ENCODE measurements around the gene TSPAN31.

Gene TSPAN31

GRCh38 chr12:57727758-57728395 is 17.0 kb upstream of the TSPAN31 start:
- Histone ChIP-seq H3K4me3 (ENCODE audit: low read length in 2 of 2) (no peak overlapping the region), H3K27me3 (ENCODE audit: control insufficient read depth in 2 of 2, insufficient read depth in 2 of 2, low read length in 2 of 2) (peaks cover 10 to 15% of the 10 kb centered on the region in 2 donors), H3K36me3 (ENCODE audit: control insufficient read depth in 2 of 2, insufficient read depth in 2 of 2, low read length in 2 of 2) (peaks cover 0 to 9% of the 10 kb centered on the region in 2 donors)

GRCh38 chr12:57729321-57729844 is 15.5 kb upstream of the TSPAN31 start:
- Histone ChIP-seq H3K27me3 (ENCODE audit: control insufficient read depth in 2 of 2, insufficient read depth in 2 of 2, low read length in 2 of 2) (peaks cover 14 to 23% of the 10 kb centered on the region in 2 donors), H3K9me3 (ENCODE audit: control insufficient read depth in 2 of 2, low read length in 2 of 2) (no peaks in the 10 kb centered on the region), H3K4me3 (ENCODE audit: low read length in 2 of 2) (no peak overlapping the region), H3K4me1 (ENCODE audit: control insufficient read depth in 2 of 2, insufficient read depth in 2 of 2, low read length in 2 of 2) (peaks cover 0 to 6% of the 10 kb centered on the region in 2 donors), H3K27ac (ENCODE audit: low read depth in 2 of 2, low read length in 2 of 2) (no peak overlapping the region), H3K36me3 (ENCODE audit: control insufficient read depth in 2 of 2, insufficient read depth in 2 of 2, low read length in 2 of 2) (peaks cover 0 to 9% of the 10 kb centered on the region in 2 donors), H3K9ac (ENCODE audit: low read depth in 1 of 2, low read length in 2 of 2) (no peak overlapping the region)

More at GRCh38 chr12:57727758-57728395, 17.0 kb upstream of the TSPAN31 start:
- H3K27ac ChIP-seq (ENCODE audit: low read depth in 2 of 2, low read length in 2 of 2), result no peak overlapping the region
- H3K4me1 ChIP-seq (ENCODE audit: control insufficient read depth in 2 of 2, insufficient read depth in 2 of 2, low read length in 2 of 2), result peaks cover 0 to 6% of the 10 kb centered on the region in 2 donors
- H3K9me3 ChIP-seq (ENCODE audit: control insufficient read depth in 2 of 2, low read length in 2 of 2), result no peaks in the 10 kb centered on the region
- H3K9ac ChIP-seq (ENCODE audit: low read depth in 1 of 2, low read length in 2 of 2), result no peak overlapping the region

- H3K27ac ChIP-seq (ENCODE audit: low read depth in 2 of 2, low read length in 2 of 2), result no peak overlapping the region
- H3K4me3 ChIP-seq (ENCODE audit: low read length in 2 of 2), result no peak overlapping the region
- peaks cover 0 to 9% of the 10 kb centered on the region in 2 donors for H3K36me3 ChIP-seq (ENCODE audit: control insufficient read depth in 2 of 2, insufficient read depth in 2 of 2, low read length in 2 of 2)
- peaks cover 0 to 6% of the 10 kb centered on the region in 2 donors for H3K4me1 ChIP-seq (ENCODE audit: control insufficient read depth in 2 of 2, insufficient read depth in 2 of 2, low read length in 2 of 2)
- peaks cover 23 to 32% of the 10 kb centered on the region in 2 donors for H3K27me3 ChIP-seq (ENCODE audit: control insufficient read depth in 2 of 2, insufficient read depth in 2 of 2, low read length in 2 of 2)
- no peak overlapping the region for H3K9ac ChIP-seq (ENCODE audit: low read depth in 1 of 2, low read length in 2 of 2)
- H3K9me3 ChIP-seq (ENCODE audit: control insufficient read depth in 2 of 2, low read length in 2 of 2), result no peaks in the 10 kb centered on the region
Observed at GRCh38 chr12:57730336-57731067, 14.3 kb upstream of the TSPAN31 start.

GRCh38 chr12:57731411-57732080 is 13.3 kb upstream of the TSPAN31 start:
- no peak overlapping the region for H3K9ac ChIP-seq (ENCODE audit: low read depth in 1 of 2, low read length in 2 of 2)
- H3K36me3 ChIP-seq (ENCODE audit: control insufficient read depth in 2 of 2, insufficient read depth in 2 of 2, low read length in 2 of 2), result peaks cover 0 to 9% of the 10 kb centered on the region in 2 donors
- peaks cover 30 to 42% of the 10 kb centered on the region in 2 donors for H3K27me3 ChIP-seq (ENCODE audit: control insufficient read depth in 2 of 2, insufficient read depth in 2 of 2, low read length in 2 of 2)
- no peak overlapping the region for H3K27ac ChIP-seq (ENCODE audit: low read depth in 2 of 2, low read length in 2 of 2)
- H3K4me3 ChIP-seq (ENCODE audit: low read length in 2 of 2), result no peak overlapping the region
- peaks cover 3 to 4% of the 10 kb centered on the region in 2 donors for H3K4me1 ChIP-seq (ENCODE audit: control insufficient read depth in 2 of 2, insufficient read depth in 2 of 2, low read length in 2 of 2)
- no peaks in the 10 kb centered on the region for H3K9me3 ChIP-seq (ENCODE audit: control insufficient read depth in 2 of 2, low read length in 2 of 2)

GRCh38 chr12:57732270-57732669 is 12.6 kb upstream of the TSPAN31 start:
- Histone ChIP-seq H3K27ac (ENCODE audit: low read depth in 2 of 2, low read length in 2 of 2) (no peak overlapping the region), H3K4me3 (ENCODE audit: low read length in 2 of 2) (no peak overlapping the region), H3K9me3 (ENCODE audit: control insufficient read depth in 2 of 2, low read length in 2 of 2) (no peaks in the 10 kb centered on the region), H3K27me3 (ENCODE audit: control insufficient read depth in 2 of 2, insufficient read depth in 2 of 2, low read length in 2 of 2) (peaks cover 36 to 43% of the 10 kb centered on the region in 2 donors), H3K4me1 (ENCODE audit: control insufficient read depth in 2 of 2, insufficient read depth in 2 of 2, low read length in 2 of 2) (peaks cover 0 to 3% of the 10 kb centered on the region in 2 donors), H3K36me3 (ENCODE audit: control insufficient read depth in 2 of 2, insufficient read depth in 2 of 2, low read length in 2 of 2) (peaks cover 0 to 9% of the 10 kb centered on the region in 2 donors), H3K9ac (ENCODE audit: low read depth in 1 of 2, low read length in 2 of 2) (no peak overlapping the region)

- Histone ChIP-seq H3K9me3 (ENCODE audit: control insufficient read depth in 2 of 2, low read length in 2 of 2) (no peaks in the 10 kb centered on the region), H3K27ac (ENCODE audit: low read depth in 2 of 2, low read length in 2 of 2) (no peak overlapping the region), H3K27me3 (ENCODE audit: control insufficient read depth in 2 of 2, insufficient read depth in 2 of 2, low read length in 2 of 2) (peaks cover 31 to 39% of the 10 kb centered on the region in 2 donors), H3K4me3 (ENCODE audit: low read length in 2 of 2) (no peak overlapping the region), H3K4me1 (ENCODE audit: control insufficient read depth in 2 of 2, insufficient read depth in 2 of 2, low read length in 2 of 2) (peaks cover 0 to 4% of the 10 kb centered on the region in 2 donors), H3K9ac (ENCODE audit: low read depth in 1 of 2, low read length in 2 of 2) (no peak overlapping the region), H3K36me3 (ENCODE audit: control insufficient read depth in 2 of 2, insufficient read depth in 2 of 2, low read length in 2 of 2) (peaks cover 0 to 9% of the 10 kb centered on the region in 2 donors)
Observed at GRCh38 chr12:57732726-57733593, 11.9 kb upstream of the TSPAN31 start.

- Histone ChIP-seq H3K4me1 (ENCODE audit: control insufficient read depth in 2 of 2, insufficient read depth in 2 of 2, low read length in 2 of 2) (peaks cover 0 to 4% of the 10 kb centered on the region in 2 donors), H3K9me3 (ENCODE audit: control insufficient read depth in 2 of 2, low read length in 2 of 2) (no peaks in the 10 kb centered on the region), H3K4me3 (ENCODE audit: low read length in 2 of 2) (no peak overlapping the region), H3K27ac (ENCODE audit: low read depth in 2 of 2, low read length in 2 of 2) (no peak overlapping the region), H3K36me3 (ENCODE audit: control insufficient read depth in 2 of 2, insufficient read depth in 2 of 2, low read length in 2 of 2) (peaks cover 0 to 9% of the 10 kb centered on the region in 2 donors), H3K27me3 (ENCODE audit: control insufficient read depth in 2 of 2, insufficient read depth in 2 of 2, low read length in 2 of 2) (peaks cover 31 to 41% of the 10 kb centered on the region in 2 donors), H3K9ac (ENCODE audit: low read depth in 1 of 2, low read length in 2 of 2) (no peak overlapping the region)
Observed at GRCh38 chr12:57733928-57734327, 10.9 kb upstream of the TSPAN31 start.

GRCh38 chr12:57734591-57734990 is 10.2 kb upstream of the TSPAN31 start:
- H3K27ac ChIP-seq (ENCODE audit: low read depth in 2 of 2, low read length in 2 of 2), result no peak overlapping the region
- H3K27me3 ChIP-seq (ENCODE audit: control insufficient read depth in 2 of 2, insufficient read depth in 2 of 2, low read length in 2 of 2), result peaks cover 38 to 45% of the 10 kb centered on the region in 2 donors
- no peak overlapping the region for H3K9ac ChIP-seq (ENCODE audit: low read depth in 1 of 2, low read length in 2 of 2)
- peaks cover 0 to 9% of the 10 kb centered on the region in 2 donors for H3K36me3 ChIP-seq (ENCODE audit: control insufficient read depth in 2 of 2, insufficient read depth in 2 of 2, low read length in 2 of 2)
- H3K9me3 ChIP-seq (ENCODE audit: control insufficient read depth in 2 of 2, low read length in 2 of 2), result no peaks in the 10 kb centered on the region
- no peak overlapping the region for H3K4me3 ChIP-seq (ENCODE audit: low read length in 2 of 2)
- peaks cover 0 to 4% of the 10 kb centered on the region in 2 donors for H3K4me1 ChIP-seq (ENCODE audit: control insufficient read depth in 2 of 2, insufficient read depth in 2 of 2, low read length in 2 of 2)

- Histone ChIP-seq H3K9ac (ENCODE audit: low read depth in 1 of 2, low read length in 2 of 2) (no peak overlapping the region), H3K36me3 (ENCODE audit: control insufficient read depth in 2 of 2, insufficient read depth in 2 of 2, low read length in 2 of 2) (peaks cover 0 to 7% of the 10 kb centered on the region in 2 donors), H3K4me1 (ENCODE audit: control insufficient read depth in 2 of 2, insufficient read depth in 2 of 2, low read length in 2 of 2) (peaks cover 0 to 4% of the 10 kb centered on the region in 2 donors), H3K4me3 (ENCODE audit: low read length in 2 of 2) (no peak overlapping the region), H3K27me3 (ENCODE audit: control insufficient read depth in 2 of 2, insufficient read depth in 2 of 2, low read length in 2 of 2) (peaks cover 38 to 47% of the 10 kb centered on the region in 2 donors), H3K27ac (ENCODE audit: low read depth in 2 of 2, low read length in 2 of 2) (no peak overlapping the region), H3K9me3 (ENCODE audit: control insufficient read depth in 2 of 2, low read length in 2 of 2) (no peaks in the 10 kb centered on the region)
Observed at GRCh38 chr12:57735198-57735855, 9.5 kb upstream of the TSPAN31 start.

Data from mucosa of rectum (tissue), 2 donors.